Measurements from ENCODE around the gene RAI14.

RAI14 gene

DNA sequence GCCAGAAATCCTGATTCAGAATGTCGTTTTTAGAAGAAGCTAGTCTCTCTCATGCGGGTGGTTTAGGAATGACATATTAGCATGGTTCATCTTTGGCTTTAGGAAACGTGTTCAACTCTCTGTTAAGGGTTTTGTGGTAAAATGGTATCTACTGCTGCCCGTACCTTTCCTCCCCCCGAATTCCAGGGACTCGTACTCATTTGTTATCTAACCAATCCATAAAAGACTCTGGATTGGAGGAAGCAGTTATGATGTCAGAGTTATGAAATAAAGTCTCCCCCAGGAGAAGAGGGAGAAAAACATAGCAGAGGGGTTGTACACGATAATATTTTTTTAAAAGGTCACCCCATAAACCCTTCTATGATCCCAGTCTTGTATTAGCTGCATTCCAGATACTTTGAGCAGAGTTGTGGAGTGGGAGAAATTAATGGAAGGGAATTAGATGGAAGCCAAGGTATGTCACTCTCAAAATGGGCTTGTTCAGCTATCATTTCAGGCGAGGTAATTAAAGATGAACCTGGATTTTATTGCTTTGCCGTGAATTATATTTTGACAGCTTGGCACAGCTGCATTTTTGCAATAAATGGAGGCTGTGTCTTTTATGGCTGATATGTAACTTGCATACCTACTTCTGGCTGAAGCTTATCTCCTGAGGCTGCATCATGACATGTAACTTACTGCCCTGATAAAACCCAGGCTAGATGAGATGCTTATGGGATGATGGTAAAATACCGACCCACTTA, 31.3 kb downstream of the RAI14 start:
- TF ChIP-seq, protein P1, sequence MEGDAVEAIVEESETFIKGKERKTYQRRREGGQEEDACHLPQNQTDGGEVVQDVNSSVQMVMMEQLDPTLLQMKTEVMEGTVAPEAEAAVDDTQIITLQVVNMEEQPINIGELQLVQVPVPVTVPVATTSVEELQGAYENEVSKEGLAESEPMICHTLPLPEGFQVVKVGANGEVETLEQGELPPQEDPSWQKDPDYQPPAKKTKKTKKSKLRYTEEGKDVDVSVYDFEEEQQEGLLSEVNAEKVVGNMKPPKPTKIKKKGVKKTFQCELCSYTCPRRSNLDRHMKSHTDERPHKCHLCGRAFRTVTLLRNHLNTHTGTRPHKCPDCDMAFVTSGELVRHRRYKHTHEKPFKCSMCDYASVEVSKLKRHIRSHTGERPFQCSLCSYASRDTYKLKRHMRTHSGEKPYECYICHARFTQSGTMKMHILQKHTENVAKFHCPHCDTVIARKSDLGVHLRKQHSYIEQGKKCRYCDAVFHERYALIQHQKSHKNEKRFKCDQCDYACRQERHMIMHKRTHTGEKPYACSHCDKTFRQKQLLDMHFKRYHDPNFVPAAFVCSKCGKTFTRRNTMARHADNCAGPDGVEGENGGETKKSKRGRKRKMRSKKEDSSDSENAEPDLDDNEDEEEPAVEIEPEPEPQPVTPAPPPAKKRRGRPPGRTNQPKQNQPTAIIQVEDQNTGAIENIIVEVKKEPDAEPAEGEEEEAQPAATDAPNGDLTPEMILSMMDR (conservative IDR thresholded peaks at IDR 0.05), result no peak
- no peak overlapping the region for H3K27ac ChIP-seq

DNA sequence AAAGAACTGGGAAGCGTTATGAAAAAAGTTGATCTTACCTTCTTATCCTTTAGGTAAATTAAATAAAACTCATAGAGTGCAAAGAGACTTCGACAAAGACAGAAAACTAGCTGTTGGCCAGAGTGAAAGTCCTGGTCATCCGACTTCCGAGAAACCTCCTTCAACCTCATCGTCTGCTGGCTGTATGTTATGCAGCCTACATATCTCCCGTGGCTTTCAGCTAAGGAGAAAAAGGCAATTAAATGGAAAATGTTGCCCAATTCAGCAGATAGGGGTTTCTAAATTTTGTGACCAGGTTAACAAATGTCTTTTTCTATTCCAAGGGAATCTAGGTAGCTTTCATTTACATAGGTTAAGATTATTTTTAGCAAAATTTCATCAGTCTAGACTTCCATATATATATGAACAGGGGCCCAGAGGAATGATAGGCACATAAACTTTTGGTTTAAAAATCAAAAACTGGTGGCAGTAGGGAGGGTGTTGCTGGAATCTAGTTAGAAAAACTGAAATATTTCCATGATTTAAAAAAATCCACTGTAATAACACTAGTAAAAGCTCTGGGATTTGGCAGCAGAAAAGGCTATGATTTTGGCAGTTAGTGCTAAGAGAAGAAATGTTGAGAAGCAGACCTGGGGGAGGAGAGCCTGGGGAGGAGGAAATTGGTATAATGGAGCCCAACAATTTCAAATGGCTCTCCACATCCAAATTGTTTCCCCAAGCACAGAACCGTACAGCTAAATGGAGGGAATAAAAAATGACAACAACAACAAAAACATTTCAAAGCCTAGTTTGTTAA, 32.1 kb downstream of the RAI14 start:
- TF ChIP-seq, protein P1 (conservative IDR thresholded peaks at IDR 0.05), result no peak

DNA sequence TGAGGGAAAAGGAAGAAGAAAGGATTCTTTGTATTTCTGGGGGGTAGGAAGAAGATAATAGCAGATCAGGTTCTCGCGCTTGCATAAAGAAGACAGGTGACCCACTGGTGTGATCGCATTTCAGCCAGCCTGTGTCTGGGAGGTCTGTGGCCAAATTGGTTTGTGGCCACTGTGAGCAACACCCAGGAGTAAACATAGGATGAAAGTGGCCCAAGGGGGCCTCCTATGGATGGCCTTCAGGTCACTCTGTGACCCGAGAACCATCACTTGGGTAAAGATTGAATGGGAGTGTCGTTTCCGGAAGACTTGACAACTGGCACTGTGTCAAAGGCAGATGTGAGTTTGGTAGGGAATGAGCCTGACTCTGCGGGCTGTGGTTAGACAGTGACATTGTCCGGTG, 34.2 kb downstream of the RAI14 start:
- no peak overlapping the region for H3K27ac ChIP-seq
- TF ChIP-seq, protein P1 (conservative IDR thresholded peaks at IDR 0.05), result no peak

More for the DNA sequence above, 32.1 kb downstream of the RAI14 start:
- no peak overlapping the region for H3K27ac ChIP-seq

DNA sequence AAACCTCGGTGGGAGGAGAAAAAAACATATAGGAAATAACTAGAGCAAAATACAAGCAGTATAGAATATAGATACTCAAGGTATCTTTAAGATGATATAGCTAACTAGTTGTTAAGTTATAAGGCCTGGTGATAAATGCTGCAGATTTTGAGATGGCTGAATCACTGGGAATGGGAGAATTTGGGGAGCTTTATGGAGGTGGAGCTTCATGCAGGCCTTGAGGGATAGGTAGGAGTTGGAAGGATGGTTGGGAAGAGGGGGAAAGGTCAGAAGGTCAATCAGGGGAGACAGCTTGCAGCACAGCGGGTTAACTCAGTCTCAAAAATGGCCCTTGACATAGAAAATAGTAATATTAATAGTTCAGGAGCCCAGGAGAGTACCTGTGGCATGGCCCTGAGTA, 34.8 kb downstream of the RAI14 start:
- TF ChIP-seq, protein P1 (conservative IDR thresholded peaks at IDR 0.05), result no peak
- no peak overlapping the region for H3K27ac ChIP-seq

DNA sequence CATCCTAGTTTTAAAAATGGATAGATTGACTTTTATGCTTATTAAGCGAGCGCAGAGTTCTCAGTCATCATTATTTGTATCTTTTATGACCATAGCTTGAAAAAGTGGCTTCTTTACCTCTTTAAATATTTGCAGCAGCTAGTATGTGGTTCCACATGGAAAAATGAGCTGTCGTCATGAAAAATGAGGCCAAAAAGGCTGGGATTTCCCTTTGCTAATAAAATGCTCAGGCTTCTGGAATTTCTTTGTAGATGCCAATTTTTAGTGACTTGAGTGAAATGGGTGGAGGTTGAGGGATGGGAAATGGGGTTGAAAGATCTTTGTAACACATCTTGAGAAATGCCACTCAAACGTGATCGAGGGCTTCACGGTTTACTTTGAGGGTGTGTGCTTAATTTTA, 35.2 kb downstream of the RAI14 start:
- TF ChIP-seq, protein P1 (conservative IDR thresholded peaks at IDR 0.05), result no peak
- no peak overlapping the region for H3K27ac ChIP-seq

DNA sequence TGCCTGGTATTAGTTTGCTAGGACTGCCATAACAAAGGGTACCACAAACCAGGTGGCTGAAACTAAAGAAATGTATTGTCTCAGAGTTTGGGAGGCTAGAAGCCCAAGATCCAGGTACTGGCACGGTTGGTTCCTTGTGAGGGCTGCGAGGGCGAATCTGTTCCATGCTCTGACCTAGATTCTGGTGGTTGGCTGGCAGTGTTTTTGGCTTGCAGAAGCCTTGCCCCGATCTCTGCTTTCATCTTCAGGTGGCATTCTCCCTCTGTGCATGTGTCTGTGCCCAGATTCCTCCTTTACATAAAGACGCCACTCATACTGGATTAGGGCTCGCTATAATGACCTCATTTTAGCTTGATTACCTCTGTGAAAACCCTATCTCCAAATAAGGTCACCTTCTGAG, 36.7 kb downstream of the RAI14 start:
- H3K27ac ChIP-seq, result no peak overlapping the region
- TF ChIP-seq, protein P1 (conservative IDR thresholded peaks at IDR 0.05), result no peak

DNA sequence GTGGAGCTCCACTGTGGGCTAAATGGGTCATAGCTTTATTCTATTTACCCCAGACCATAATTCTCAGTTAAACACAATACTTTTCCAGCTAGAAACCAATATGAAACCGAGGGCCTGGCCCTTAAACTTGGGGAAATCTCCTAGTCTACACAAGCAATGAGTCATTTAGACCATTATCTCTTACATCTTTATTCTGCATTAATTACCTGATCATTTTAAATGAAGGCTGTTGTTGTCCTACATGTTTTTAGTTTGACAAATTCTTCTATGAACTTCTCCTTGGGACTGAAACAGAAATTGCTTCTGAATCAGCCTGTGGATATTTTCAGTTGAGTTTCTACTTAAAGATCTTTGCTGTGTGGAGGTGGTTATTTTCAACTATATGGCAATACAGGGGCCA, 37.9 kb downstream of the RAI14 start:
- no peak overlapping the region for H3K27ac ChIP-seq

More for the DNA sequence above, 37.9 kb downstream of the RAI14 start:
- TF ChIP-seq, protein P1 (conservative IDR thresholded peaks at IDR 0.05), result no peak

Measured in VCaP (cell line).